NCI-H2107 treated with DMSO at 0.1 percent for 48 hours (cell line): ENCODE measurements around the gene ARMS2.

Source experiments
- DNase-seq: peaks from one replicate; lab custom pipeline; 2025; ENCODE audit not compliant: unreplicated experiment; lab: John Stamatoyannopoulos, UW

ARMS2 gene

DNA sequence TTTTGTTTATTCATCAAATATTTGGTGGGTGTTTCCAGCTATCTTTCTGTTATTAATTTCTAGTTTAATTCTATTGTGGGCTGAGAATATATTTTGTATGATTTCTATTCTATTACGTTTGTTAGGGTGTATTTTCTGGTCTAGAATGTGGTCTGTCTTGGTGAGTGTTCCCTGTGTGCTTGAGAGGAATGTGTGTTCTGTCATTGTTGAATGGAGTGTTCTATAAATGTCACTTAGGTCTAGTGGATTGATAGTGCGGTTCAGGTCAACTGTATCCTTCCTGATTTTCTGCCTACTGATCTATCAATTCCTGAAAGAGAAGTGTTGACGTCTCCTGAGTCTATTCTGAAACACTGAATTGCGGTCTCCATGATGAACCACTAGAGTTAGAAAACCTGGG is 15.4 kb downstream of the ARMS2 start:
- DNase-seq = no peak

DNA sequence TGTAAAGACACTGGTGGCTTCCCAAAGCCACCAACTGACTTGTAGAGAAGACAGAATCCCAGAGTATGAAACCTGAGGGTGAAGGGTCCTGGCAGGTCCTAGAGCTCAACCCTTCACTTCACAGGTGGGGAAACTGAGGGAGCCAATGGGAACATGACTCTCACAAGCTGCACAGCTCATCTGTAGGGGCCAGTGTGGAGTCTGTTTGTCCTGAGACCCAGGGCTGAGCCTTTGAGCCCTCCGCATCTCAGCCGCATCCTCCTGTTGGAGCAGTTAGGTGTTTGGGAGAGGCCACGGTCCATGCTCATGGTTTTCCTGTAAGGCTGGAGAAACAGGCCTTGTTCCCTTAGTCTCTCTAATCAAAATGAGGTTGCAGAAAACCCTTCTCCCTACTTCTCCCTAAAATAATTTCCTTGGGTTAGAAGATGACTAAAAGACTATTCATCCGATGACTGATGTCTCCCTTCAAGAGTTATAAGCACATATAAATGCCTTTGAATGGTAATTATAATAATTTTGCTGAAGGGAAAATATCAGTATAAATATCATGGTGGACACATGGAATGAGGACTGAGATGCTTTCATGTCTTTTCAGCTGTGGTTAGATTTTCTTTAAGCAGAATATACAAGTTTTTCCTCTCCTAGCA is 17.2 kb downstream of the ARMS2 start:
- DNase-seq = no peak

DNA sequence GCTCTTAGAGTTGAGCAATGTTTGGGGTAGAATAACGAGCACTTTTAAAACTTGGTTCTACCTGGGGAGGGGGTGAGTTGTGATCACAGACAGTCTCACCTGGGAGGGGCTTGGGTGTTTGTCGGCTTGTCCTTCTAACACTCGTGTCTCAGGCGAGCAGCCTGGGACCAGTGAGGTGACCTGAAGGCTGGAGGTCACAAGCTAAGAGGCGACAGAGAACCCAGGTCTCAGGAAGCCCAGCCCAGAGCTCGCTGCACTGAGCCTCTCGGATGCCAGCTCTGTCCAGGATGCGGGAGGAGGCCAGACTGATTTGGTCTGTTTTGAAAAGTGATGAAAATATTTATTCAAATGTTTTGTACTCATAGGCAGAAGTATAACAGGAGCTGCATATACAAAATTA is 18.7 kb downstream of the ARMS2 start:
- DNase-seq = no peak

DNA sequence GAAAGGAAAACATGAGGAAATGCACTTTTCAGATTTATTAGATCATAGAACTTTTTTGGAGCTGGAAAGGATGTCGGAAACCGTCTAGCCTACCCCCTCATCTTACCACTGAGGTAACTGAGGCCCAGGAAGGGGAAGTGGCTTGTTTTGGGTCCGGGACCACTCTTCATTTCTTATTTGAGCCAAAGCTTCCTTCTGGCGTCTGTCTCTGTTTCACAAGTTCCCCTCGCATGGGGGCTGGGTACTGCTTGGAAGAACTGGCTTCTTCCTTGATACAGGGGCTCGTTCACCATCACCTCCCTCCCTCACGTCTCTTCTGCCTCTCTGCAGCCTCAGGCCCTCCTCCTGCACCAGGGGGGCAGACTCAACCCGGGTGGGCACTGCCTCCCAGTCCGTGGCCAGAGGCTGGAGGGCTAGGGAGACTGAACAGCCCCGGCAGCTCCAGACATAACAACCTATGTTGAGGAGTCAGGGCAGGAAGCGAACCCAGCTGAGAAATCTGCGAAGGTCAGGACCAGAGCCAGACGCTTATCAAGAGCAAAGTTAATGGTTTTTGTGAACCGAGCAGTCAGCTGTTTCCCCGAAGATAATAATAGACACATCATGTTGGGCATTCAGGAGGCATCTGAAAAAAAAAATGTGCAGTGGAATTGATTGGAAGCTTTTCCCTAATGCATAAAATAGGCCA is 19.8 kb downstream of the ARMS2 start:
- DNase-seq = no peak

DNA sequence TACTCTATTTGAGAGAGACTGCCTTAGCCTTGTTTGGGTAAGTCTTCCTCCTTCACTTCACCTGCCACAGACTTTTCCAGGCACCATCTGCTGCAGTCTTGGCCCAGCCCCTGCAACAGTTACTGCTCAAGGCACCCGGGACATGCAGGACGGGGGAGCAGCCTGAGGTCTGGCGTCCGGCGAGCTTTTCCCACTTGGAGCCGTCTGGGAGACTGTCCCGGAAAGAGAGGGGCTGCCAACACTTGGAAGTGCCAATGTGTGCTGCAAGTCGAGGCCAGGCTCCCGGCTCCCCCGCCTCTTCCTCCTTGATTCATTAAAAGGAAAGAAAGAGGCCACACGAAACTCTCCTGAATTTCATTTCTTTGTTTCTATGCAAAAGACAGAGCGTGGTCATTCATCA is 20.6 kb downstream of the ARMS2 start:
- DNase-seq = no peak

DNA sequence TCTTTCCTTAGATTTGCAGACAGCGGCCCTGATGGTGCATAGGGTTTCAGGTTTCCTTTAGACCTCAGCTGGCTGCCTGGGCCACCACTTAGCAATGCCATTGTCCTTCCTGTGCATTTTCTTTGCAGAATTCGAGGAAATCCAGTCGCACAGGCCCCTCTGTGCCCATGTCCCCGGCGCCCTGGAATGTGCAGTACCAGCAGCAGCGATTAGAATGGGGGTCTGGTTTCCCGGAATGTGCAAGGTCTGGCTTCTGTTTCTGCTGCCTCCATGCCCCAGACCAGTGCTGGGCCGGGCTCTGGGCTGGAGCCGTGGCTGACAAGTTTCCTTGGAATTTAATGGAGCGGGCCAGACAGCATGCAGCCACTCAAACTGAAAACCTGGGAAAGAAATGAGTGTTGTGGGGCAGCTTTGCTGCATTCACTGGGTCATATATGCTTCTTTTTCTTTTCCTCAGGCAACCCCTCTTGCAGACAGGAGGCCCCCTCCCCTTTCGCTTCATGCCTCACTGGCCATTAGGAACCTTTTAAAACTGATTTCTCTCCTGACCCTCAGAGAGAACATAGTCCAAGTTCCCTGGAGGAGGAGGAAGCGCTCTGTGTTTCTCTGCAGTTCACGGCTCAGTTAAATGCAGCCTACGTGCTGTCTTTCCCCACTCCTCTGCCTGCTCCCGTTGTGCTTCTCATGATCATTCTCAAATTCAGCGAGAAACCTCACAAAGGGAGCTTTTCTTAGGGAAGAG is 21.3 kb downstream of the ARMS2 start:
- DNase-seq = no peak

DNA sequence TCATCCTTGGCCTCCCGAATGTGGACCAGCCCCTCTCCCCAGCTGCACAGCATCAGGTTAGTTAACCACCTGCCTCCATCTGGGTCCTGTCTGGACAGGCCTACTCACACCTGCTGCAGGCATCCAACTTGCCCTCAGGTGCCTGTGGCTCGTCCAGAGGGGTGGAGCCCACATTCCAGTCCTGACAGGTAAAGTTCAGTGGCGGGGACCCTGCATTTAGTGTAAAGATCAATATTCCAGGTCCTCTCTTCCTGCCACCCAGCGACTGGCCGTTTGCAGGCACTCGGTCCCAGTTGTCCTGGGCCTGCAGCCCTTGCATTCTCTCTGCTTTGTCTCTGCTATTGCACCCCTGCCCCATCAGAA is 21.9 kb downstream of the ARMS2 start:
- no peak for DNase-seq

DNA sequence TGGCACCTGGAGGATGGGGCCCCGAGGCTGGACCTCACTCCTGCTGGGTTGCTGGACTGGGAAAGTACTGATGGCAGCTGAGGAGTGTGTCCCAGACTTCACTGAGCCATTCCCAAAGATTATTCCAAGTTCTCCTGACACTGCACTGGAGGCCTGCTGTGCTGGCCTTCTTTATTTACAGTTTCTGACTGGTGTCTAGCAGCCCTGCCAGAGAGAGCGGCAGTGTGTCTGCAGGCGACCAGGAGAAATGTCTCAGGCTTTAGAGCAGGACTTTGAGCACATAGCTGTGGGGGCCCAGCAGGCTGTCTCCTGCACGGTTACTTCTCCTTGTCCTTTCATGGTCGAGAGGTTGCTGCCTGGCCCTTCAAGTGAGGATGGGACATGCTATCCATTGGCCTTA is 23.0 kb downstream of the ARMS2 start:
- DNase-seq = no peak

DNA sequence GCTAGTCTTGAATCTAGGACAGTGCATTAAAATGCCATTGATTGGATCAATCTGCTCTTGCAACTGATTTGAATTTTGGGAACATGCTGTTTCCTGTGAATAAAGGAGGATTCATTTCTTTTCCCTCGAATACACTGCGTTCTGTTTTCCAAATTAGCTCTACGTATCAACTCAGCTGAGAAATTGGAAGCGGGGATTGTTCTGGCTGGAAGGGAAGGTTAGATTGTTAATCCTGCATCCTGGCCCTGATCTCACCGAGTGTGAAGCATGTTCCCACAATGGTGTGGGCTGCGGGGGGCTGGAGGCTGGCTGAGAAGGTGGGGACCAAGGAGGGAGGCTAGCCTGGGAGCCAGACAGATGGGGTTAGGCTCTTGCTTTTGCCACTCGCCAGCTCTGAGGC is 24.5 kb downstream of the ARMS2 start:
- DNase-seq = no peak

DNA sequence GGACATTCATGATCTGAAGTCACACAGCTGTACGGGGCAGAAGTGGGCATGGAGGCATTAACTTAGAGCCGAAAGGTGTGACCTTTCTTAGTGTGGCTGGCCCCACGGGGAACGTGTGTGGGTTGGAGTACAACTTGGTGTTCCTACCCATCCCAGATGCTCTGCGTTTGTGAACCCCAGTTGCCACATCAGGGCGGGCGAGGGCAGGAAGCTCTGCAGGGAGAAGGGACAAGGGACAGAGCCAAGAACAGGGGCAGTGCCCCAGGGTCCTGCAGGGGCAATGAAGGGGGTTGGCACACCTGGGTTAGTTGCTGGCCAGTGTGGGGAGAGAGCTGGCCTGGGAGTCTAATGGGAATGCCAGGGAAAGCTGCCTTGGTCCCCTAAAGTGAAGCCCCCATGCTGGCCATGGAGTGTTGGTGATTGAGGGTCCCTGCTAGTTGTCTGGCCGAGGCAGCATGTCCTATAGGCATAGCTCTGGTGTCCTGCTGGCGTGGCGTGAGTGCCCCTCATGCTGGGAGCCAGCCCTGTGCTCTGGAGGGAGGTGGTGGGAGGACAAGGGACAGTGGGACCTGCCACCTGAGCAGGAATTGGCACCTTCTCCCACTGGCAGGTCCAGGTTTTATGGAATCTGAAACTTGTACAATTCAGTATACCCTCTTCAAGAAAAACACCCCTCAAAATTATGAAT is 25.8 kb downstream of the ARMS2 start:
- no peak for DNase-seq

DNA sequence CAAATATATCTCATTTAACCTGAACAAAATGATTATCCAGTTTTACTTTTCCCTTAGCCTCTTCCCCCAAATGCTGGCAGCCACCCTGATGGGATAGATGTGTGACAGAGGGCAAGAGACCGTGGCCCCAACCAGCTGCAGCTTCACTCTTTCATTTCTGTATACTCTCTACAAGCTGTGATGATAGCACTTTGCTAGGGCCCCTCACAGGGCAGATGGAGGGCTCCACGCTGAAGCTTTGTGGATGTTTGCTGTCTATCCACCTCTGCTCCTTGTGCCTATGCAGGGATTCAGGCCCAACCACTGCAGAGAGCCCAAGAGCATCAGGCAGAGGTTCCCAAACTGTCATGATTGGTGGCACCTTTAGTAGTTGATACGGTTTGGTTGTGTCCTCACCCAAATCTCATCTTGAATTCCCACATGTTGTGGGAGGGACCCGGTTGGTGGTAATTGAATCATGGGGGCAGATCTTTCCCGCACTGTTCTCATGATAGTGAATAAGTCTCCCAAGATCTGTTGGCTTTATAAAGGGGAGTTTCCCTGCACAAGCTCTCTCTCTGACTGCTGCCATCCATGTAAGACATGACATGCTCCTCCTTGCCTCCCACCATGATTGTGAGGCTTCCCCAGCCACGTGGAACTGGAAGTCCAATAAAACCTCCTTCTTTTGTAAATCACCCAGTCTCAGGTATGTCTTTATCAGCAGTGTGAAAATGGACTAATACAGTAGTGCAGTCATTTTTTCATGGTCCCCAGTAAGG is 27.0 kb downstream of the ARMS2 start:
- no peak for DNase-seq

DNA sequence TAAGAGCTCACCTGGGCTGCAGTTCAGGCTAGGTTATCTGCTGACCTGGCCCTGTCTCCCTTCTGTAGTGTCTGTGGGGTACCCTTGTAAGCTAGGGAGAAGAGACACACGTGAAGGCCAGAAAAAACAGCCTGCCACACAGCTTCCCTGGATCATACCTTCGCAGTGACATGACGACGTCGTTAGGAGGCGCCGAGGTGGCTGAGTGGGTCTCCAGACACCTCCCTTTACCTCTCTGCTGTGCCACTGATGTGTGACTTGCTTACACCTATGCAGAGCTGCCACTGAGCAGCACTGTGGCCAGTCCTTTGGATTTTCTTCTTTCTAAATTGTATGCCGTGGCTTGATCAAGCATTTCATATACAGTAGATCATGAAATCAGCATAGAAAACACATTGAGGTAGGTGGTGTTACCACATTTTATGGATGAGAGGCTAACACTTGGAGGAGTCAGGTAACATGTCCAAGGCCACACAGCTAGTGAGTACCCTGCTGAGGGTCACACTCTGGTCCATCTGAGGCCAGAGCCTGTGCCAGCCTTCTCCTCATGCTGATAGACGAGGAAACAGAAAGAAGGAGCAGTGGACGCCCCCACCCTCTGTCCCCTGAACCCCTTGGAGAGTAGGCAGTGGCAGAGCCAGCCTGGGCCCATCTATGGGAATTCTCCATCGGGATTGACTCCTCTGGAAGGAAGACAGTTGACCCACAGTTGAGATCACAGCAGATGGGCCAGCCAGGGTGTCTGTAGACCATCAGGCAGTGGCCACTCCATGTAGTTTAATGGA is 30.0 kb downstream of the ARMS2 start:
- DNase-seq = no peak

DNA sequence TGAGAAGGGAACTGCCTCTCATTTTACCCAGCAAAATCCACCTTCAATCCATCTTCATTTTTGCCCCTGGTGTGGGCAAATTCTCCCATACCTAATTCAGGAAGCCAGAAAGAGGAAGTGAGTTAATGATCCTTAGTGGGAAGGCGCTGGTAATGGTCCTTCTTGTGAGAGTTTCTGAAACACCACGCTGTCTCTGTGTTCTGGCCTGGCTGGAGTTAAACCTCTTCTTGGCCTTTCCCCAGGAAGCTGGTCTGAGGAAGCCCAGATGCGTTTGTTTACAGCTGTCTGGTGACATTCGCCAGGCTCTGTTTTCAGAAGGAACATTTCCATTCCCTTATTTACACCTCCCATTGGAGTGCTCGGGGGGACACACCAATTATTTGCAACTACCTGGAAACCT is 31.2 kb downstream of the ARMS2 start:
- no peak for DNase-seq

DNA sequence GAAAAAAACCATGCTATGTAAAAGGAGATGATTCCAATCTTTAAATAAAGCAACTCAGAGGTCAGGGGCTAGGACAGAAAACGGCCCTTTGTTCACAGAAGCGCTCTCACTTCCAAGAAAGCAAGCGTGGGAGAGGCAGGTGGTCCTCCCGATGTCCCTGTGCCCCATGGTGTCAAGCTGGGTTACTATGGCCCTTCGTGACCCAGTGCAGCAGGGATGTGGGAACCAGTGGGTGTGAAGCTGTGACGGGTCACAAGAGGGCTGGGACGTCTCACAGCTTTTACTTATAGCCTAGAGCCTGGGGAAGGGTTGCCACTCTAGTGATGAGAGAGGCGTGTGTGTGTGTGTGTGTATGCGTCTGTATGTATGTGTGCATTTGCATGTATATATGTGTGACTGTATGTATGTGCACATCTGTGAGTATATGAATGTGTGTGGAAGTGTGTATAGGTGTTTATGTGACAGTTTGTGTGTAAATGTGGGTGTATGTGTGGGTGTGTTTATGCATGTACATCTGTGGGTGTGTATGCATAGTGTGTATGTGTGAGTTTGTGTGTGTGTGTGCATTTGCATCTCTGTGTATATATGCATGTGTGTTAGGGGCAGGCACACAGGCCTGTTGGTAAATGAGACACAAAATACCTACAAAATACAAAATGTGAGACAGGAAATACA is 32.1 kb downstream of the ARMS2 start:
- no peak for DNase-seq

DNA sequence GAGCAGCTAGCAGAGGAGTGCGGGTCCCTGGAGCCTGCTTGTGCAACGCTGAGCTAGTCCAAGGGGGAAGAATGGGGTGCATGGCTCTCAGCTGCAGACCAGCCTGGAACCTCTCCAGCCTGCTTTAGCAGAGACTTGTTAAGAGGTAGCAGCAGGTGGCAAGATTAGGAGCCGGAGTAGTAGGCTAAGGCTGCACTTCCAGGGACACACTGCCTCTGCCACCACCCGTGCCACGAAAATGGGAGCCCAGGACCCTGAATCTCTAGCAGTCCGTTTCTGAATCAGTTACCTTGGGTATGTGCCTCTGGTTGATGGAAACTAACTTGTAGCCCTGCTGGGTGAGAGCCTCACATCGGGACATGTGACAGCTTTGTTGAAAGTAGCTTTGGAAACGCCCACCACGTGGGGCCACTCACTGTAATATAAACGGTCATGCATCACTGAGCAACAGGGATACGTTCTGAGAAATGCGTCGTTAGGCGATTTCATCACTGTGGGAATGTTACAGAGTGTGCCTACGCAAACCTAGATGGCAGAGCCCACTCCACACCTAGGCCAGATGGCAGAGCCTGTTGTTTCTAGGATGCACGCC is 32.8 kb downstream of the ARMS2 start:
- DNase-seq = peak; percentile 48

DNA sequence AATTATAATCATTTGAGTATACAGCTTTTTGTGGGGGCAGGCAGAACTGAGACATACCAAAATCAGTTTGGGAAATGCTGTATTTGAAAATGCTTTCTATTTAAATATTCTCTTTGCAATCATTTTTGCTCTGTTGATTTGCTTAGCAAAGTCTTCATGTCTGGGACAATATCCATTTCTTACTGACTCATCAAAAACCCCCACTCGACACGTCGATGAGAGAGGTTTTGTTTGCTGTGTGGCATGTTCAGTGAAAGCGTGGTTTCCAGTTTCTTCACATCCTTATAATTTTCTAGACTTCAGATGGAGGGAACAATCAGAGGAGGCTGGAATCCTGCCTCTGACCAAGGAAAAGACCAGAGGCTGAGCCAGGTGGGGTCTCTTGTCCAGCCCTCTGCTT is 35.8 kb downstream of the ARMS2 start:
- no peak for DNase-seq

DNA sequence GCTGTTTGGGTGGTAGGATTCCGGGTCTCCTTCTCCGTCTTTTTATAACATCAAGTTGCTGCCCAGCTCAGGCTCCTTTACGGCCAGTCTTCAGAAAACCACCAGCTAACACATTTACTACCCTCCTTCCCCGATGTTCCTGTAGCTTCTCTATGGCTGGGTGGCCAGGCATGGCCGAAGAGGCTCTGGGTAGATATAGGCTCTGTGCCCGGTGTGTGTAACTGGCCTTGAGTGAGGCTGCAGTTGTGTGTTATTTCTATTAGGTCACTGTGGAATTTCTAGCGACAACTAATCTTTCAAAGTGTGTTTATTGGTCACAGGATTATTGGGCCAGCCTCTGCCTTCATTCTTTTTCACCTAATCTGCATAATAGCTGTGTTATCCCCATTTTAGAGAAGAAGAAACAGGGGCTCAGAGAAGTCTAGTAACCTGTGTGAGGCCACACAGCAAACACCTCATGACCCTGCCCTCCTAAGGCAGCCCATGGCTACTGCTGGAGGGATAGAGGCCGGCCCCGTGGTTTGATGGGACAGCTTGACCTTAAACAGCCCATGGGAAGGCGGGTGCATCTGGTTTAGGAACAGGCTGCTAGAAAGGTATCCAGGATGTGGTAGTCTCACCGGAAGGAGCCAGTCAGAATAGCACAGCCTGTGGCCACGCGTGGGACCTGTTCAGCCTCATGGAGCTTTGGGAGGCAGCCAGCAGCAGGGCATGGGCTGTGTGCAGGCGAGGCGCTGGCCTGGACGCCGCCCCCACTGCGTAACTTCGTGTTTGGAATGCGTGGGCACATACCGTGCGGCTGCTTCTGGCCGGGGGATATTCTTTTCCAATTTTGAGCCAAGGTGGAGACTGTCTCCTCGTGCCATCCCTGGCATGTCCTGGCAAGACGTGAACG is 36.6 kb downstream of the ARMS2 start:
- no peak for DNase-seq

DNA sequence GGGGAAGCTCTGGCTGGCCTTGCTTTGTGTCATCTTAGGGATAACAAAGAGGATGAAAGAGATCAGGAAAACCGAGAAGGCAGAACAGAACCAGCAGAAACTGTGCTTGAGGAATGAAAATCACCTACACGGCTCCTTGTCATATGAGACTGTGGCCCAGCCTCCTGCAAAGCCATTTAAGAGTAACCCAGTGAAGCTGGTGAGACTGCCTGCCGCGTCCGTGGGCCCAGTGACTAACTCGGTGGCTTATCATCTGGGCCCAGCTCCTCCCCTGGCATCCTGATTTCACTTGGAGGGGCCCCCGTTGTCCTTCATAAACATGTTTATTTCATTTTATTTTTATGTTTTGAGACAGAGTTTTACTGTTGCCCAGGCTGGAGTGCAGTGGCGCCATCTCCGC is 37.6 kb downstream of the ARMS2 start:
- DNase-seq = no peak
